Astrocyte (in vitro differentiated cells and primary cell): ENCODE measurements around the gene PLD1. TPM values are rescaled to one million over a fixed set of nuclear protein-coding genes. Genes with fewer than 3 reads are reported as not detected.

ENCODE experiments used
- DNase-seq: peaks from one replicate; pipeline ENCODE4 v3.0.0-alpha.2; 2010; ENCODE audit warnings: low read depth
- FAIRE-seq: peaks from 2 replicates; lab custom pipeline; 2011; peaks lifted over from hg19 to GRCh38; lab: Jason Lieb, UNC
- H2AFZ ChIP-seq: 2 replicates; pipeline ENCODE4 v1.6.0; 2012; ENCODE audit warnings: low read depth, low read length, inconsistent platforms
- H3K27ac ChIP-seq: 2 replicates; pipeline ENCODE4 v1.5.1; 2011; ENCODE audit warnings: low read depth, low read length, inconsistent platforms
- H3K27me3 ChIP-seq: 2 replicates; pipeline ENCODE4 v1.6.0; 2011; ENCODE audit warnings: low read length, inconsistent platforms; ENCODE audit not compliant: insufficient read depth
- H3K36me3 ChIP-seq: 2 replicates; pipeline ENCODE4 v1.5.1; 2011; ENCODE audit warnings: low read length, inconsistent platforms; ENCODE audit not compliant: insufficient read depth
- H3K4me1 ChIP-seq: 2 replicates; pipeline ENCODE4 v1.5.1; 2011; ENCODE audit warnings: low read length, inconsistent platforms; ENCODE audit not compliant: insufficient read depth
- H3K4me2 ChIP-seq: 2 replicates; pipeline ENCODE4 v1.6.0; 2012; ENCODE audit warnings: low read length, inconsistent platforms
- H3K4me3 ChIP-seq: 2 replicates; pipeline ENCODE4 v1.5.1; 2011; ENCODE audit warnings: low read depth, mild to moderate bottlenecking, low read length, inconsistent platforms; ENCODE audit not compliant: insufficient read depth
- H3K79me2 ChIP-seq: 2 replicates; pipeline ENCODE4 v1.6.0; 2012; ENCODE audit warnings: mild to moderate bottlenecking, low read length, inconsistent platforms; ENCODE audit not compliant: insufficient read depth
- H3K9ac ChIP-seq: 2 replicates; pipeline ENCODE4 v1.6.0; 2012; ENCODE audit warnings: mild to moderate bottlenecking, low read length, inconsistent platforms
- H3K9me3 ChIP-seq: 2 replicates; pipeline ENCODE4 v1.5.1; 2012; ENCODE audit warnings: low read depth, mild to moderate bottlenecking, low read length, inconsistent platforms; ENCODE audit not compliant: insufficient read depth
- H4K20me1 ChIP-seq: 2 replicates; pipeline ENCODE4 v1.6.0; 2012; ENCODE audit warnings: low read length, inconsistent platforms; ENCODE audit not compliant: insufficient read depth
- H3K27ac Mint-ChIP-seq: one replicate; pipeline ENCODE4 v1.8.0; 2021; ENCODE audit warnings: mild to moderate bottlenecking, mixed read lengths; ENCODE audit not compliant: unreplicated experiment
- H3K27me3 Mint-ChIP-seq: one replicate; pipeline ENCODE4 v1.8.0; 2021; ENCODE audit warnings: low read depth, mixed read lengths; ENCODE audit not compliant: unreplicated experiment
- H3K36me3 Mint-ChIP-seq: one replicate; pipeline ENCODE4 v1.8.0; 2021; ENCODE audit warnings: low read depth, mixed read lengths; ENCODE audit not compliant: unreplicated experiment
- H3K4me1 Mint-ChIP-seq: one replicate; pipeline ENCODE4 v1.8.0; 2021; ENCODE audit warnings: low read depth, mixed read lengths; ENCODE audit not compliant: unreplicated experiment
- H3K4me3 Mint-ChIP-seq: one replicate; pipeline ENCODE4 v1.8.0; 2021; ENCODE audit warnings: mild to moderate bottlenecking, moderate library complexity, mixed read lengths; ENCODE audit not compliant: unreplicated experiment
- H3K9me3 Mint-ChIP-seq: one replicate; pipeline ENCODE4 v1.8.0; 2021; ENCODE audit warnings: mild to moderate bottlenecking, mixed read lengths; ENCODE audit not compliant: unreplicated experiment
- CTCF ChIP-seq: IDR thresholded peaks from 2 replicates; pipeline ENCODE4 v1.5.1; 2011; ENCODE audit warnings: low read depth, mild to moderate bottlenecking, inconsistent platforms, low read length, moderate library complexity; ENCODE audit not compliant: insufficient read depth
- EZH2 ChIP-seq: IDR thresholded peaks from 2 replicates; pipeline ENCODE4 v1.6.1; 2012; ENCODE audit warnings: mild to moderate bottlenecking, low read length, inconsistent platforms; ENCODE audit not compliant: insufficient read depth
- total RNA-seq: library from RNA; stranded (reverse); gene quantifications from 2 replicates; pipeline ENCODE4 v1.2.1, GENCODE V29; 2021

Gene PLD1
- total RNA-seq, 1 donor from 2014 or later: 21.5 TPM

GRCh38 chr3:171663805-171664204 is 146.5 kb downstream of the PLD1 start:
- Mint-ChIP-seq H3K27me3 (no peaks in the 10 kb centered on the region), H3K27ac (no peak overlapping the region), H3K4me3 (no peak overlapping the region), H3K4me1 (peaks cover 4% of the 10 kb centered on the region), H3K9me3 (peaks cover 2% of the 10 kb centered on the region), H3K36me3 (peaks cover 20% of the 10 kb centered on the region)
- Histone ChIP-seq H3K36me3 (no peaks in the 10 kb centered on the region), H3K9me3 (no peaks in the 10 kb centered on the region), H3K4me2 (no peak overlapping the region), H3K27ac (no peak overlapping the region), H3K4me1 (no peaks in the 10 kb centered on the region), H3K27me3 (no peaks in the 10 kb centered on the region), H3K9ac (no peak overlapping the region), H2AFZ (no peak overlapping the region), H3K4me3 (no peak overlapping the region), H3K79me2 (no peaks in the 10 kb centered on the region), H4K20me1 (no peaks in the 10 kb centered on the region)
- FAIRE-seq (no peak), DNase-seq (no peak)
- no peak for TF ChIP-seq EZH2
- no peak for TF ChIP-seq CTCF

GRCh38 chr3:171661484-171661883 is 148.8 kb downstream of the PLD1 start:
- H3K27ac Mint-ChIP-seq: no peak overlapping the region
- Histone ChIP-seq H3K4me2 (no peak overlapping the region), H3K79me2 (no peaks in the 10 kb centered on the region), H3K27me3 (no peaks in the 10 kb centered on the region), H3K4me1 (no peaks in the 10 kb centered on the region), H3K9me3 (no peaks in the 10 kb centered on the region), H2AFZ (no peak overlapping the region), H4K20me1 (no peaks in the 10 kb centered on the region), H3K36me3 (no peaks in the 10 kb centered on the region), H3K9ac (no peak overlapping the region), H3K27ac (no peak overlapping the region), H3K4me3 (no peak overlapping the region)
- no peak for FAIRE-seq
- no peaks in the 10 kb centered on the region for H3K27me3 Mint-ChIP-seq
- TF ChIP-seq EZH2 (no peak), CTCF (no peak)
- H3K36me3 Mint-ChIP-seq: peaks cover 11% of the 10 kb centered on the region
- no peak overlapping the region for H3K4me3 Mint-ChIP-seq
- H3K9me3 Mint-ChIP-seq: peaks cover 2% of the 10 kb centered on the region
- no peak for DNase-seq
- H3K4me1 Mint-ChIP-seq: peaks cover 6% of the 10 kb centered on the region

- Mint-ChIP-seq H3K36me3 (peaks cover 7% of the 10 kb centered on the region), H3K4me1 (peaks cover 6% of the 10 kb centered on the region), H3K9me3 (peaks cover 2% of the 10 kb centered on the region), H3K27me3 (no peaks in the 10 kb centered on the region), H3K4me3 (no peak overlapping the region), H3K27ac (no peak overlapping the region)
- no peaks in the 10 kb centered on the region for H3K36me3 ChIP-seq
- no peaks in the 10 kb centered on the region for H3K27me3 ChIP-seq
- no peak overlapping the region for H3K4me3 ChIP-seq
- H3K9ac ChIP-seq: no peak overlapping the region
- H4K20me1 ChIP-seq: no peaks in the 10 kb centered on the region
- no peaks in the 10 kb centered on the region for H3K9me3 ChIP-seq
- FAIRE-seq (no peak), DNase-seq (no peak)
- H2AFZ ChIP-seq: no peak overlapping the region
- no peak overlapping the region for H3K27ac ChIP-seq
- H3K4me2 ChIP-seq: no peak overlapping the region
- TF ChIP-seq EZH2 (no peak), CTCF (no peak)
- H3K79me2 ChIP-seq: no peaks in the 10 kb centered on the region
- H3K4me1 ChIP-seq: no peaks in the 10 kb centered on the region
Observed at GRCh38 chr3:171660188-171660587, 150.1 kb downstream of the PLD1 start.
